ENCODE results near the gene FANCE.

Gene FANCE

GRCh38 chr6:35453236-35453635, 1.1 kb downstream of the FANCE start:
- Histone ChIP-seq H3K27me3 (ENCODE audit: control insufficient read depth, insufficient read depth, low read length) (no peaks in the 10 kb centered on the region), H3K4me1 (ENCODE audit: control insufficient read depth, insufficient read depth, low read length) (peaks cover 7% of the 10 kb centered on the region), H3K9ac (ENCODE audit: low read length) (no peak overlapping the region), H3K4me3 (ENCODE audit: low read length) (peak overlapping the region; percentile 63), H3K27ac (ENCODE audit: low read depth, low read length) (no peak overlapping the region), H3K36me3 (ENCODE audit: control insufficient read depth, insufficient read depth, low read length) (peaks cover 4% of the 10 kb centered on the region)

GRCh38 chr6:35454391-35455110, 2.4 kb downstream of the FANCE start:
- Histone ChIP-seq H3K4me3 (ENCODE audit: low read length) (no peak overlapping the region), H3K36me3 (ENCODE audit: control insufficient read depth, insufficient read depth, low read length) (peaks cover 7% of the 10 kb centered on the region), H3K9ac (ENCODE audit: low read length) (no peak overlapping the region), H3K27me3 (ENCODE audit: control insufficient read depth, insufficient read depth, low read length) (no peaks in the 10 kb centered on the region), H3K4me1 (ENCODE audit: control insufficient read depth, insufficient read depth, low read length) (peaks cover 7% of the 10 kb centered on the region), H3K27ac (ENCODE audit: low read depth, low read length) (no peak overlapping the region)

GRCh38 chr6:35457907-35458306, 5.8 kb downstream of the FANCE start:
- Histone ChIP-seq H3K27me3 (ENCODE audit: control insufficient read depth, insufficient read depth, low read length) (no peaks in the 10 kb centered on the region), H3K4me3 (ENCODE audit: low read length) (no peak overlapping the region), H3K36me3 (ENCODE audit: control insufficient read depth, insufficient read depth, low read length) (peaks cover 10% of the 10 kb centered on the region), H3K4me1 (ENCODE audit: control insufficient read depth, insufficient read depth, low read length) (peaks cover 4% of the 10 kb centered on the region), H3K9ac (ENCODE audit: low read length) (no peak overlapping the region), H3K27ac (ENCODE audit: low read depth, low read length) (no peak overlapping the region)

GRCh38 chr6:35461270-35461669, 9.1 kb downstream of the FANCE start:
- peaks cover 10% of the 10 kb centered on the region for H3K36me3 ChIP-seq (ENCODE audit: control insufficient read depth, insufficient read depth, low read length)
- H3K4me1 ChIP-seq (ENCODE audit: control insufficient read depth, insufficient read depth, low read length) = no peaks in the 10 kb centered on the region
- no peak overlapping the region for H3K27ac ChIP-seq (ENCODE audit: low read depth, low read length)
- no peaks in the 10 kb centered on the region for H3K27me3 ChIP-seq (ENCODE audit: control insufficient read depth, insufficient read depth, low read length)
- H3K9ac ChIP-seq (ENCODE audit: low read length) = no peak overlapping the region
- H3K4me3 ChIP-seq (ENCODE audit: low read length) = no peak overlapping the region

- Histone ChIP-seq H3K27me3 (ENCODE audit: control insufficient read depth, insufficient read depth, low read length) (no peaks in the 10 kb centered on the region), H3K4me1 (ENCODE audit: control insufficient read depth, insufficient read depth, low read length) (no peaks in the 10 kb centered on the region), H3K9ac (ENCODE audit: low read length) (no peak overlapping the region), H3K27ac (ENCODE audit: low read depth, low read length) (no peak overlapping the region), H3K4me3 (ENCODE audit: low read length) (no peak overlapping the region), H3K36me3 (ENCODE audit: control insufficient read depth, insufficient read depth, low read length) (peaks cover 6% of the 10 kb centered on the region)
These were observed 11.2 kb downstream of the FANCE start for GRCh38 chr6:35463292-35463691.

- no peak overlapping the region for H3K4me3 ChIP-seq (ENCODE audit: low read length)
- H3K36me3 ChIP-seq (ENCODE audit: control insufficient read depth, insufficient read depth, low read length) = peaks cover 3% of the 10 kb centered on the region
- no peaks in the 10 kb centered on the region for H3K27me3 ChIP-seq (ENCODE audit: control insufficient read depth, insufficient read depth, low read length)
- H3K4me1 ChIP-seq (ENCODE audit: control insufficient read depth, insufficient read depth, low read length) = peaks cover 4% of the 10 kb centered on the region
- H3K9ac ChIP-seq (ENCODE audit: low read length) = no peak overlapping the region
- no peak overlapping the region for H3K27ac ChIP-seq (ENCODE audit: low read depth, low read length)
These were observed 13.5 kb downstream of the FANCE start for GRCh38 chr6:35465646-35466045.

GRCh38 chr6:35468181-35468979, 16.2 kb downstream of the FANCE start, which contains the start of gene RPL10A:
Gene RPL10A (plus strand): TSS chr6:35468401. CDS start chr6:35468435, 34 bp downstream.
- Histone ChIP-seq H3K4me3 (ENCODE audit: low read length) (peak within 1 kb of the TSS; percentile 53), H3K27me3 (ENCODE audit: control insufficient read depth, insufficient read depth, low read length) (no peaks in the 10 kb centered on the region), H3K27ac (ENCODE audit: low read depth, low read length) (peak within 1 kb of the TSS; percentile 92), H3K4me1 (ENCODE audit: control insufficient read depth, insufficient read depth, low read length) (peaks cover 4% of the 10 kb centered on the region), H3K9ac (ENCODE audit: low read length) (peak within 1 kb of the TSS; percentile 92), H3K36me3 (ENCODE audit: control insufficient read depth, insufficient read depth, low read length) (peaks cover 5% of the 10 kb centered on the region)

GRCh38 chr6:35468980-35469750, 17.0 kb downstream of the FANCE start:
- Histone ChIP-seq H3K27me3 (ENCODE audit: control insufficient read depth, insufficient read depth, low read length) (no peaks in the 10 kb centered on the region), H3K9ac (ENCODE audit: low read length) (peak overlapping the region; percentile 92), H3K4me3 (ENCODE audit: low read length) (peak overlapping the region; percentile 53), H3K4me1 (ENCODE audit: control insufficient read depth, insufficient read depth, low read length) (peaks cover 4% of the 10 kb centered on the region), H3K27ac (ENCODE audit: low read depth, low read length) (peak overlapping the region; percentile 92), H3K36me3 (ENCODE audit: control insufficient read depth, insufficient read depth, low read length) (peaks cover 8% of the 10 kb centered on the region)

GRCh38 chr6:35469751-35470662, 17.9 kb downstream of the FANCE start:
- H3K27me3 ChIP-seq (ENCODE audit: control insufficient read depth, insufficient read depth, low read length) = no peaks in the 10 kb centered on the region
- H3K9ac ChIP-seq (ENCODE audit: low read length) = peak overlapping the region; percentile 42
- H3K36me3 ChIP-seq (ENCODE audit: control insufficient read depth, insufficient read depth, low read length) = peaks cover 16% of the 10 kb centered on the region
- peaks cover 4% of the 10 kb centered on the region for H3K4me1 ChIP-seq (ENCODE audit: control insufficient read depth, insufficient read depth, low read length)
- H3K4me3 ChIP-seq (ENCODE audit: low read length) = peak overlapping the region; percentile 53
- H3K27ac ChIP-seq (ENCODE audit: low read depth, low read length) = peak overlapping the region; percentile 92

GRCh38 chr6:35470663-35471120, 18.6 kb downstream of the FANCE start:
- H3K27ac ChIP-seq (ENCODE audit: low read depth, low read length) = peak overlapping the region; percentile 92

GRCh38 chr6:35471836-35472345, 19.8 kb downstream of the FANCE start:
- Histone ChIP-seq H3K4me1 (ENCODE audit: control insufficient read depth, insufficient read depth, low read length) (peaks cover 4% of the 10 kb centered on the region), H3K36me3 (ENCODE audit: control insufficient read depth, insufficient read depth, low read length) (peaks cover 17% of the 10 kb centered on the region), H3K27ac (ENCODE audit: low read depth, low read length) (peak overlapping the region; percentile 51), H3K27me3 (ENCODE audit: control insufficient read depth, insufficient read depth, low read length) (no peaks in the 10 kb centered on the region), H3K4me3 (ENCODE audit: low read length) (no peak overlapping the region), H3K9ac (ENCODE audit: low read length) (peak overlapping the region; percentile 2)

More at GRCh38 chr6:35470663-35471120, 18.6 kb downstream of the FANCE start:
- Histone ChIP-seq H3K4me3 (ENCODE audit: low read length) (peak overlapping the region; percentile 53), H3K27me3 (ENCODE audit: control insufficient read depth, insufficient read depth, low read length) (no peaks in the 10 kb centered on the region), H3K9ac (ENCODE audit: low read length) (peak overlapping the region; percentile 14), H3K4me1 (ENCODE audit: control insufficient read depth, insufficient read depth, low read length) (peaks cover 4% of the 10 kb centered on the region), H3K36me3 (ENCODE audit: control insufficient read depth, insufficient read depth, low read length) (peaks cover 17% of the 10 kb centered on the region)

Measured in rectal smooth muscle tissue (tissue), 1 donor.